DMS114 treated with DMSO at 0.1 percent for 48 hours (cell line): ENCODE results near the gene MORC2.

Experiments
- DNase-seq: peaks from one replicate; lab custom pipeline; 2025; ENCODE audit not compliant: unreplicated experiment; lab: John Stamatoyannopoulos, UW

MORC2 gene

GRCh38 chr22:30968015-30968923 lies at the start of gene MORC2:
Gene MORC2 (minus strand): TSS chr22:30968774. CDS start chr22:30967889, 885 bp downstream.
- DNase-seq = no peak

DNA sequence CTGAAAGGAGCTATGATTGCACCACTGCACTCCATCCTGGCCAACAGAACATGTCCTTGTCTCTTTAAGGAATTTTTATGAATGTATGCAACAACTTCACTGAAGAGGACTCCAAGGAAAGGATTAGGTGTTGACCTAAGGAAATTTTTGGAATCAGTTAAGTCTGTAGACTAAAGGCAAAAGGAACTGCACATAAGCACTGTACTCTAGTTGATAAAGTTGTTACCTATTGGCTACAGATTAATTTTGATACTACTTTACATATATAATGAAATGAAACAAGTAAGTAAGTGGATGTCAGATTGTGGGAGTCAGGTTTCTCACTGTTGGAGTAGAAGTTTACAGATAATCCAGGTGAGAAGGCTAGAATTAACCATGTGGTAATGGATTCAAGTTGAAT lies 37.0 kb upstream of the MORC2 start:
- DNase-seq = no peak

DNA sequence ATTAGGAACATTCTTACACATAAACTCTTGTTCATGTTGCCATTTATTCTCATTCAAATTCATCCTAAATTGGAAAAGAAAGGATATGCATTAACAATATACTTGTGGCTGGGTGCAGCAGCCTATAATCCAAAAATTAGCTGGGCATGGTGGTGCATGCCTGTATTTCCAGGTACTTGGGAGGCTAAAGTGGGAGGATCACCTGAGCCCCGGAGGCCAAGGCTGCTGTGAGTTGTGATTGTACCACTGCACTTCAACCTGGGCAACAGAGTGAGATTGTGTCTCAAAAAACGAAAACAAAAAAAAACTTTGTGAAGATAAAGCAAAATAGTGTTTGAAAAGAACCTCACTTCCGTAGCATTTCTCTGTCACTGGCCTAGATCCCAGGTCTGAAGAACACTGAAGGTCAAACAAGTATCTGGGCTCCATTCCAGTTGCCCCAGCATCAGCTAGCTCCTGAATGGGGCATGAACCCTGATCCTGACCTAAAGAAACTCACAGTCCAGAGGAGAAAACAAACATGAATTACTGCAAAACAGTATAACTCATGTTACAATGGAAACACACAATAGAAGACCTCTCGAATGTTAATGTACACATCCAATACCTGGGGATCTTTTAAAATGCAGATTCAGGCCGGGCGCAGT lies 32.7 kb upstream of the MORC2 start:
- no peak for DNase-seq

- DNase-seq = no peak
These were observed 29.8 kb upstream of the MORC2 start for GRCh38 chr22:30998329-30998728.

- no peak for DNase-seq
These were observed 27.9 kb upstream of the MORC2 start for GRCh38 chr22:30996462-30996861.

DNA sequence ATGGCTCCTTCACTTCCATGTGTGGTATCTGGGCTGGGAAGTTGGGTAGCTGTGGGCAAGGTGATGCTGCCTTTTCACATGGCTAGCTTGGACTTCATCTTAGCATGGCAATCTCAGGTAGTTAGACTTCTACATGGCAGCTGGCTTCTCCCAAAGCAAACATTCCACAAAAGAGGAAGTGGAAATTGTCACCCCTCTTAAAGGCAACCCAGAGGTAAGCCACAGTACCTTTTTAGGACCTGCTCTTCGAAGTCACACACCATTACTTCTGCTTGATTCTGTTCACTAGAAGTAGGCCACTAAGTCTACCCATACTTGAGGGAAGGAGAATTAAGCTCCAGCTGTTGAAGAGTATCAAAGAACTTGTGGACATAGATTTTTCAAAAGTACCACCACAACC lies 26.4 kb upstream of the MORC2 start:
- no peak for DNase-seq

DNA sequence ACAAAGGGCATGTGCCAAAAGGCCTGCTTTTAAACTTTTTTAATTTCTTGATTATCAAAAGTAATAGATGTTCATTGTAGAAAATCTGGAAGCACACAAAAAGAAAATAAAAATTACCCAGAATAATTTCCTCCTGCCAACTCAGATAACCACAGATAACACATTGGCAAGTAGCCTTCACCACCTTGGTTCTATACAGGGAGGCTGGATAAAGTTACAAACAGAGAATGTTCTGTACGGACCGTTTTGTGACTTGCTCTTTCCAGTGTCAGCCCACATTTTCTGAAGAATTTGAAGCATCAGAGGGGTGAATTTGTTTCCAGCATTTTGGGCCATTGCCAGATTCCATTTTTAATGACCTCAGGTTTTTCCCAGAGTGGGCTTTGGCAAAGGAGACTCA lies 24.0 kb upstream of the MORC2 start:
- DNase-seq = no peak

DNA sequence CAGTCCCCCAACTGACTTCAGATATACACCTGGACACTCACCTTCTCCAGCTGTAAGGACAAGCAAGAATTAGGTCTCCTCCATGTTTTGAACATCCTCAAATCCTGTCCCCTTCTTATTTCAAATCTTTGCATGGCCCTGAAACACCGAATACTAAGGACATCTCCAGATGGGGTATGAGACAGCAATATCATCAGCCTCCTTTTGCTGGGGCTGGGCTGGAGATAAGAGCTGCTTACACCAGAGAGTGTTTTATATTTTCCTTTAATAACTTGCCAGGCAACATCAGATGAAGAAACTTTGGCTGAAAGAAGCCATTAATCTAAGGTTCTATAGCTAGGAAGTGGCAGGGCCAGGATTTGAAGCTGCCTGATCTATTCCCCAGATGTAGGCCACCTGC lies 22.1 kb upstream of the MORC2 start:
- no peak for DNase-seq

DNA sequence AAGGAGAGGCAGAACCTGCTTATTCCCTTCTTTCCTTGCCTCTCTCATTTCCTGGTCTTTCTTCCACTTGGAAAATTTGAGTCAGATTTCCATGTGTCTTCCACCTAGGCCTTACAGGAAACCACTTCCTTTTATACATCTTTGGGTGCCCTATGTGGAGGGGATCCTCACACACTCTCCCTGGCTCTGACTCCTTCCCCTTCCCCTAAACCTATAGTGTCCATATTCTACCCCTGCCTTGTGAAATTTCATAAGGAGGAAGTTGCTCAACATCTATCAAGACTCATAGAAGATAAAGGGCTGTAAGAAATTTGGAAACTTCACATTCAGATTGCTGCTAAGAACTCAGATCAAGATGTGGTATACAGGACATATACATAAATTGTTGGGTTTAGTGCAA lies 20.9 kb upstream of the MORC2 start:
- no peak for DNase-seq

- no peak for DNase-seq
These were observed 17.1 kb upstream of the MORC2 start for GRCh38 chr22:30985561-30986208.

- DNase-seq = no peak
These were observed 15.7 kb upstream of the MORC2 start for GRCh38 chr22:30984317-30984716.

GRCh38 chr22:30982512-30982911 lies 13.9 kb upstream of the MORC2 start:
- no peak for DNase-seq

DNA sequence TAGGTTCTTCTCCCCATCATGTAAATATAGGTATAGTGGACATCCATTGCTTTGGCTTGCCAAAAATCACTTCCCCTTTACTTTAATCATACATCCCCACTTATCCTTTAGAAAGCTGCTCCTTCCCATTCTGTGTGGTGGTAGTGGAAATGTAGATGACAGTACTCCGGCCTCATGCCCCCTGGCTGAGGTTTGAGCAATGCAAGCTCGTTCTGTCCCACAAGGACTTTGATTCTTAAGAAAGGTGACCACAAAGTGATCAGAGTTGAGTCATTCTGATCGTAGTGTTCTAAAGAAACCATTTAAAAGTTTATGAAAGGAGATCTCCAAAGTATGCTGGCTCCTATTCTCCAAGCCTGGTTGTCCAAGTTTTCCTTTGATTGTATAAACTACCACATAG lies 11.4 kb upstream of the MORC2 start:
- DNase-seq = no peak

DNA sequence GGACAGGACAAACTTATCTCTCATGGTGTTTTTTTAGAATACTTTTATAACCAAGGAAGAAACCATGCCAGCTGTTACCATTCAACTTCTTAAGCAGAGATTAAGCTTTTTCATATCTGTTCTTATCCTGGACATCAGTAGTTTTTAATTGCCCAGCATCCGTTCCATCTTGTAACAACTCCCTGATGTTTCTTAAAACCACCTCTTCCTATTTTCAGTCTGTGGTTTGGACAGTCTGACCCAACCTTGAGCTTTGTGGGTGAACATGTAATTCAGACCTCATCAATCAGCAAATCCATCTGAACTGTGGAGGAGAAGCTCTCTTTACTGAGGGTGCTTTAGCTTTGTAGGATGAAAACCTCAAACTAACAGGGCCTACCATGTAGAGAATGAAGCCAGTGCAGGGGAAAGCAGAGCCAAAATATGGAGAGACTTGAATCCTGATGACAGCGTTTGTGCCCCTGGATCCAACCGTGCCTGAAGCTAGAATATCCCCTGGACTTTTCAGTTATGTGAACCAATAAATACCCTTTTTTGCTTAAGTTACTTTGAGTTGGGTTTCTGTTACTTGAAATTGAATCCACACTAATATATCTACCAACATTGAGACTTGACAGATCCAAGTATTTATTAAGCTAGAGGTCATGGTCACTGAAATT lies 9.9 kb upstream of the MORC2 start:
- DNase-seq = no peak

GRCh38 chr22:30970356-30970746 lies 1.8 kb upstream of the MORC2 start:
- no peak for DNase-seq

DNA sequence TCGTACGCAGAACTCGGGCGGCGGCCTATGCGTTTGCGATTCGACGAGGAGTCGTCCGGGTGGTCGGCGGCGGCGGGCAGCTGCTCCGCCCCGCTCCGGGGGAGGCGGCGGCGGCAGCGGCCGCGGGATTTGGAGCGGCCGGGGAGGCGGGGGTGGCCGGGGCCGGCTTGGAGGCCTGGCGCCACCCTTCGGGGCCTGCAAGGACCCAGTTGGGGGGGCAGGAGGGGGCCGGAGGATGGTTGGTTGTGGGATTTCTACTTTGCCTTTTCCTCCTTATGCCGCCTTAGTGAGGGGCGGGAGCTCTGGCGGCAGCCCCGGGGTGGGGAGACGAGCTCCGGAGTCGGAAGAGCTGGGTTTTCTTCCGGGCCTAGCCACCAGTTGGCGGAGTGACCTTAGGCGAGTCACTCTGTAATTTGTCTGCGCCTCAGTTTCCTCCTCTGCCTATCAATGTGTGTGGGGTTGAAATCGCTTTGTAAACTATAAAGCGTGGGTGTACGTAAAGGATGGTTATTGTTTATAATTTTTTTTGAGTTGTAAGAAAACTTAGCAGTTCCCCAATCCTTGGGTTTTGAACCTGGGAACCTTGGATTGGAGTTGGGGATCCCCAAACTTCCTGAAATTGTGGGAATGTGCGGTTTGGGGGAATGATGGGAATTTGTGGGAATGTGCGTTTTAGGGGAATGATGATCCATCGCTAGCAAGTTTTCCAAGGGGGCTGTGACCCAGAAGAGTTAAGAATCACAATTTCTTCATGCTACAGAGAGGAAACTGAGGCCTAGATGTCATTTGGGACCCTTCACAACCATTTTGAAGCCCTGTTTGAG lies 1.2 kb upstream of the MORC2 start:
- DNase-seq = no peak

- DNase-seq = peak; percentile 89
These were observed 454 bp upstream of the MORC2 start, which contains the start of gene TUG1 for GRCh38 chr22:30968924-30969531. Gene TUG1 (plus strand): TSS chr22:30969265.

GRCh38 chr22:30964858-30965257 lies 3.7 kb downstream of the MORC2 start:
- no peak for DNase-seq

GRCh38 chr22:30955153-30955552 lies 13.4 kb downstream of the MORC2 start:
- no peak for DNase-seq

DNA sequence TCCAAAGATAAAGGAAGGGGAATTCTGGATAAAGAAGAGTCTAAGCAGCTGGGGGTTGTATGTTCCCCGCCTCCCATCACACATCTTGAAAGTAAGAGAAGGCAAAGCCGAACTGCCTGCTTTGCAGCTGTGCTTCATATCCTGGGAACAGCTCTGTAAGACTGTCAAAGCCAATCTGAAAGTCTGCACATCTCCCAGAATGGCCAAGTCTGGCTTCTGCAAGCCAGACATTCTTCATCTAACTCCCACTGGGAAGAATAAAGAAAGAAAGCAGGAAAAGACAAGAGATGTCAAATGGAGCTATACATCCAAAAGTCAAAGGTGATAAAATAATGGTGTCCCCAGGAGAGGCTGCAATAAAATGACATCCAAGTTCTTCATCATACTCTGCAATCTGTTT lies 15.4 kb downstream of the MORC2 start:
- DNase-seq = no peak
